ENCODE measurements around the gene MAGIX.

Gene MAGIX

DNA sequence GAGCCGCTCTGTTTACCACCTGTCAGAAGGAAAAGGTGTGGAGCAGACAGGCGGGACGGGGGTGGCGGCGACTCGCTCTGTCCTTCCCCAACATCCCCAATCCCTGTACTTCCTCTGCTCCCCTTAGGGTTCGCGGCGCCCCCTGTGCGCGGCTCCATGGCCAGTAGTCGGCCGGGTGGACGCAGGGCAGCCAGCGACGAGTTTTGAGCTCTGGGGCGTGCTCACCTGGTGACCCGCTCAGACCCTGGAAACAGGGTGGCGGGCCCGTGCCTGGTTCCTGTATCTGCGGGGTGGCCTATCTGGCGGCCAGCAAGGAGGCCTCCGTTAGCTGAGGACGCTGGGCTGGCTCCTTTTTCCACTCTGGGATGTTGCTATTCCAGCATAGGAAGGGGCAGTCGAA, 5.4 kb upstream of the MAGIX start:
- DNase-seq (ENCODE audit: low read depth, low spot score) = no peak
- no peak overlapping the region for H3K4me3 ChIP-seq (ENCODE audit: low read depth, low read length)
- TF ChIP-seq, protein P1, sequence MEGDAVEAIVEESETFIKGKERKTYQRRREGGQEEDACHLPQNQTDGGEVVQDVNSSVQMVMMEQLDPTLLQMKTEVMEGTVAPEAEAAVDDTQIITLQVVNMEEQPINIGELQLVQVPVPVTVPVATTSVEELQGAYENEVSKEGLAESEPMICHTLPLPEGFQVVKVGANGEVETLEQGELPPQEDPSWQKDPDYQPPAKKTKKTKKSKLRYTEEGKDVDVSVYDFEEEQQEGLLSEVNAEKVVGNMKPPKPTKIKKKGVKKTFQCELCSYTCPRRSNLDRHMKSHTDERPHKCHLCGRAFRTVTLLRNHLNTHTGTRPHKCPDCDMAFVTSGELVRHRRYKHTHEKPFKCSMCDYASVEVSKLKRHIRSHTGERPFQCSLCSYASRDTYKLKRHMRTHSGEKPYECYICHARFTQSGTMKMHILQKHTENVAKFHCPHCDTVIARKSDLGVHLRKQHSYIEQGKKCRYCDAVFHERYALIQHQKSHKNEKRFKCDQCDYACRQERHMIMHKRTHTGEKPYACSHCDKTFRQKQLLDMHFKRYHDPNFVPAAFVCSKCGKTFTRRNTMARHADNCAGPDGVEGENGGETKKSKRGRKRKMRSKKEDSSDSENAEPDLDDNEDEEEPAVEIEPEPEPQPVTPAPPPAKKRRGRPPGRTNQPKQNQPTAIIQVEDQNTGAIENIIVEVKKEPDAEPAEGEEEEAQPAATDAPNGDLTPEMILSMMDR (IDR thresholded peaks at IDR 0.05; ENCODE audit: insufficient read depth, low read length, missing control alignments) = no peak
- CTCF ChIA-PET = interaction anchor here (0.9 to 2.6 kb wide), 3 partner anchors 10 to 22 kb away, joined by 3 to 11 read pairs (median 4); no protein-coding TSS in a partner anchor
- POLR2A ChIA-PET = no interaction called here

DNA sequence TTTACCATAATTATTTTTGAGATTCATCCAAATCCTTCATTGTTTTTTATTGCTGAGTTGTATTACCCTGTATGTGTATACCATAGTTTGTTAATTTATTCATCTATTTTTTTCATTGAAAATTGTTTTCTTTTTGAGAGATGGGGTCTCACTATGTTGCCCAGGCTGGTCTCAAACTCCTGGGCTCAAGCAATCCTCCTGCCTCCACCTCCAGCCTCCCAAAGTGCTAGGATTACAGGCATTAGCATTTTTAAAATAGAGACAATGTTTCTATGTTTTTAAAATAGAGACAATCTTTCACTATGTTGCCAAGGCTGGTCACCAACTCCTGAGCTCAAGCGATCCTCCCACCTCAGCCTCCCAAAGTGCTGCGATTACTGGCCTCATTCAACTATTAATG, 1.6 kb upstream of the MAGIX start:
- TF ChIP-seq, protein P1 (IDR thresholded peaks at IDR 0.05; ENCODE audit: insufficient read depth, low read length, missing control alignments) = no peak
- POLR2A ChIA-PET = no interaction called here
- H3K4me3 ChIP-seq (ENCODE audit: low read depth, low read length) = no peak overlapping the region
- DNase-seq (ENCODE audit: low read depth, low spot score) = no peak
- CTCF ChIA-PET = no interaction called here

DNA sequence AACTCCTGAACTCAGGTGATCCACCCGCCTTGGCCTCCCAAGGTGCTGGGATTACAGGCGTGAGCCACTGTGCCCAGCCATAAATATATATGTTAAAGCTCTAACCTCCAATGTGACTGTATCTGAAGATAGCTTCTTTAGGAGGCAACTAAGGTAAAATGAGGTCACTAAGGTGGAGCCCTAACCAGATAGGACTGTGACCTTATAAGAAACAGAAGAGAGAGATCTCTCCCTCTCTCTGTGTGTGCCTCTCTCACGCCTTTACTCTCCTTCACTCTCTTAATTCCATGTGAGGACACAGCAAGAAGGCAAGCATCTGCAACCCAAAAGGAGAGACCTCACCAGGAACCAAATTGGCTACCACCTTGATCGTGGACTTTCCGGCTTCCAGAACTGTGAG, 926 bp upstream of the MAGIX start:
- H3K4me3 ChIP-seq (ENCODE audit: low read depth, low read length) = no peak overlapping the region
- CTCF ChIA-PET = no interaction called here
- POLR2A ChIA-PET = no interaction called here
- TF ChIP-seq, protein P1 (IDR thresholded peaks at IDR 0.05; ENCODE audit: insufficient read depth, low read length, missing control alignments) = no peak
- no peak for DNase-seq (ENCODE audit: low read depth, low spot score)

DNA sequence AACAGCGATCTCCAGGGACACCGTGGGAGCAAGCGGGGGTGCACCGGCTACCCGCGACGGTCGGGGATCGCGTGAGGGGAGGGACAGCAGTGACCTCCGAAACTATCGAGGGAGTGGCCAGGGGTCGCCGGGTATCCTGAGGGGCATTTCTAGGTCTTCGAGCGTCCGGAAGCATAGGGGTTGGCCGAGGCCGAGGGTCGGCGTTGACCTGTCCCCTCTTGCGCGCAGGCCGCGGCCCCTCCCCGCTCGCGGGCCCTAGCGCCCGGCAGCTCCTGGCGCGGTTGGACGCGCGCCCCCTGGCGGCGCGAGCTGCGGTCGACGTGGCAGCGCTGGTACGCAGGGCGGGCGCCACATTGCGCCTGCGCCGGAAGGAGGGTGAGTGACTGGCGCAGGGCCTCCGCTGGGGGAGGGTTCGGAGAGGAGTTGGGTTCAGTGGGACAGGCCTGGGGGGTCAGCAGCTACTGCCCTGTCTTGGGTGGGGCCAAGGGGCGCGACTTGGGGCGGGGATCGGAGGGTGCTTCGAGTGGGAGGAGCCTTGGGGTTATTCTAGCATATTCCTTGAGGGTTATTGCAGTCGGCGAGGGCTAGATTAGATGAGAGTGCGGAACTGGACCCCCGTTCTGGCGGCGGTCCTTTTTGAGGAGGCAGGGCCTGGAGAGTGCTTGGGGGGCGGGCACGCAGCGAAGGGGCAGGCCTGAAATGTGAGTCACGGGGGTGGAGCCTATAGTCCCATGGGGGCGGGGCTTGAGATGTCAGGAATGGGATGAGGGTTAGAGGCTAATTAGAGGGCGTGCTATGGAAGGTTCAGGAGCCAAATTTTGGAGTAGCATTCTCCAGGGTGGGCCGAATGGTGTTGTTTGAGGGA, 1.2 kb downstream of the MAGIX start:
- DNase-seq (ENCODE audit: low read depth, low spot score) = no peak
- ChIA-PET CTCF (interaction anchor here (1.1 to 6.8 kb wide), 3 partner anchors 8 to 17 kb away, joined by 3 to 34 read pairs (median 3); no protein-coding TSS in a partner anchor), POLR2A (interaction anchor here (0.7 to 0.8 kb wide), 2 partner anchors 9 to 27 kb away, joined by 3 to 4 read pairs; no protein-coding TSS in a partner anchor)
- TF ChIP-seq, protein P1 (IDR thresholded peaks at IDR 0.05; ENCODE audit: insufficient read depth, low read length, missing control alignments) = peak; percentile 58
- H3K4me3 ChIP-seq (ENCODE audit: low read depth, low read length) = peak overlapping the region; percentile 47

DNA sequence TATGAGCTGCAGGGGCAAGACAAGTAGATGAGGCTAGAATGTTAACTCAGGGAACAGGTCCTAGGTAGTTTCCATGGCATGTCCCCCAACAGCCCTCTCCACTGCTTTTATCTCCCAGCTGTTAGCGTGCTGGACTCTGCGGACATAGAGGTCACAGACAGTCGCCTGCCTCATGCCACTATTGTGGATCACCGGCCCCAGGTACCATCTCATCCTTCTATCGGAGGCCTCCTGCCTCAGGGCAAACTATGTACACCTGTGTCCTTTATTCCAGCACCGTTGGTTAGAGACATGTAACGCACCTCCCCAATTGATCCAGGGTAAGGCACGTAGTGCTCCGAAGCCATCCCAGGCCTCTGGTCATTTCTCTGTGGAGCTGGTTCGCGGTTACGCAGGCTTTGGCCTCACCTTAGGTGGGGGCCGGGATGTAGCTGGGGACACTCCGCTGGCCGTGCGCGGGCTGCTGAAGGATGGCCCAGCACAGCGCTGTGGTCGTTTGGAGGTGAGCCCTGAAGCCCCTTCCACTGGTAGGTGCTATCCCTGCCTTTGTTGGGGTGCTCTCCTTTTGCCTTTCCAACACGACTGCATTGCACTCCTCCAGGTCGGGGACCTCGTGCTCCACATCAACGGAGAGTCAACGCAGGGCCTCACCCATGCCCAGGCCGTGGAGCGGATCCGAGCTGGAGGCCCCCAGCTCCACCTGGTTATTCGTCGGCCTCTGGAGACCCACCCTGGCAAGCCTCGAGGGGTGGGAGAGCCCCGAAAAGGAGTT, 2.2 kb downstream of the MAGIX start:
- H3K4me3 ChIP-seq (ENCODE audit: low read depth, low read length) = no peak overlapping the region
- CTCF ChIA-PET = interaction anchor here (0.7 to 6.8 kb wide), 4 partner anchors 9 to 16 kb away, joined by 3 to 34 read pairs (median 3); no protein-coding TSS in a partner anchor

More for the DNA sequence above, 2.2 kb downstream of the MAGIX start:
- DNase-seq (ENCODE audit: low read depth, low spot score) = no peak
- POLR2A ChIA-PET = no interaction called here
- TF ChIP-seq, protein P1 (IDR thresholded peaks at IDR 0.05; ENCODE audit: insufficient read depth, low read length, missing control alignments) = no peak

Data from AG04449 (cell line).